Epithelial cell of proximal tubule (primary cell): ENCODE data around the gene EXOSC3. TPM values are rescaled to one million over a fixed set of nuclear protein-coding genes. Genes with fewer than 3 reads are reported as not detected.

Experiments used
- DNase-seq: peaks from one replicate; pipeline ENCODE4 v3.0.0-alpha.2; 2011; ENCODE audit warnings: low read depth
- H3K4me3 ChIP-seq: 2 replicates; pipeline ENCODE4 v1.5.1; 2011; ENCODE audit warnings: low read depth, mild to moderate bottlenecking, low read length
- total RNA-seq: library from RNA; depleted of rRNA; stranded (reverse); fragments of >200 nt; gene quantifications from 2 replicates; pipeline ENCODE4 v1.2.3, GENCODE V29; 2015
- TF ChIP-seq, protein P1 (sequence below): conservative IDR thresholded peaks from 2 replicates; pipeline ENCODE4 v1.5.1; 2012; ENCODE audit warnings: low read depth, mild to moderate bottlenecking, low read length

EXOSC3 gene
- total RNA-seq, 1 donor from 2014 or later, result 73.7 TPM

DNA sequence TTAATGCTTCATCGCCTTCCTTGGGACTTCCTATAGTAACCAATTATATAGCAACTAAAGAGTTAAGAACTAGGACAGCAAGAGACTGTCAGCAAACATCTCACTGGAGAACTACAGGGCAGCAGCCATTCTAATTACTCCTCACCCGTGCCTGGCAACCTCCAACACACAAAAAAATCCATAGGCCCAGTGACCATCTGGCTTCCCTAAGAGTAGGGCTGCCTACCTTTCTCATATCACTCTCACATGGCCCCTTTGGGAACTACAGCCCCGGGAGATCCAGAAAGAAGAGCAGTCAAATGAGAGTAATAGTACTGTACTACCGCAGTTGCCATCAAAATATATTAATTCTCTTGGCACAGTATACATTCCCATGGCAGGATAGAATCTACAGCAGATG is 21.4 kb upstream of the EXOSC3 start:
- no peak overlapping the region for H3K4me3 ChIP-seq
- TF ChIP-seq, protein P1, sequence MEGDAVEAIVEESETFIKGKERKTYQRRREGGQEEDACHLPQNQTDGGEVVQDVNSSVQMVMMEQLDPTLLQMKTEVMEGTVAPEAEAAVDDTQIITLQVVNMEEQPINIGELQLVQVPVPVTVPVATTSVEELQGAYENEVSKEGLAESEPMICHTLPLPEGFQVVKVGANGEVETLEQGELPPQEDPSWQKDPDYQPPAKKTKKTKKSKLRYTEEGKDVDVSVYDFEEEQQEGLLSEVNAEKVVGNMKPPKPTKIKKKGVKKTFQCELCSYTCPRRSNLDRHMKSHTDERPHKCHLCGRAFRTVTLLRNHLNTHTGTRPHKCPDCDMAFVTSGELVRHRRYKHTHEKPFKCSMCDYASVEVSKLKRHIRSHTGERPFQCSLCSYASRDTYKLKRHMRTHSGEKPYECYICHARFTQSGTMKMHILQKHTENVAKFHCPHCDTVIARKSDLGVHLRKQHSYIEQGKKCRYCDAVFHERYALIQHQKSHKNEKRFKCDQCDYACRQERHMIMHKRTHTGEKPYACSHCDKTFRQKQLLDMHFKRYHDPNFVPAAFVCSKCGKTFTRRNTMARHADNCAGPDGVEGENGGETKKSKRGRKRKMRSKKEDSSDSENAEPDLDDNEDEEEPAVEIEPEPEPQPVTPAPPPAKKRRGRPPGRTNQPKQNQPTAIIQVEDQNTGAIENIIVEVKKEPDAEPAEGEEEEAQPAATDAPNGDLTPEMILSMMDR, result no peak
- DNase-seq, result no peak

DNA sequence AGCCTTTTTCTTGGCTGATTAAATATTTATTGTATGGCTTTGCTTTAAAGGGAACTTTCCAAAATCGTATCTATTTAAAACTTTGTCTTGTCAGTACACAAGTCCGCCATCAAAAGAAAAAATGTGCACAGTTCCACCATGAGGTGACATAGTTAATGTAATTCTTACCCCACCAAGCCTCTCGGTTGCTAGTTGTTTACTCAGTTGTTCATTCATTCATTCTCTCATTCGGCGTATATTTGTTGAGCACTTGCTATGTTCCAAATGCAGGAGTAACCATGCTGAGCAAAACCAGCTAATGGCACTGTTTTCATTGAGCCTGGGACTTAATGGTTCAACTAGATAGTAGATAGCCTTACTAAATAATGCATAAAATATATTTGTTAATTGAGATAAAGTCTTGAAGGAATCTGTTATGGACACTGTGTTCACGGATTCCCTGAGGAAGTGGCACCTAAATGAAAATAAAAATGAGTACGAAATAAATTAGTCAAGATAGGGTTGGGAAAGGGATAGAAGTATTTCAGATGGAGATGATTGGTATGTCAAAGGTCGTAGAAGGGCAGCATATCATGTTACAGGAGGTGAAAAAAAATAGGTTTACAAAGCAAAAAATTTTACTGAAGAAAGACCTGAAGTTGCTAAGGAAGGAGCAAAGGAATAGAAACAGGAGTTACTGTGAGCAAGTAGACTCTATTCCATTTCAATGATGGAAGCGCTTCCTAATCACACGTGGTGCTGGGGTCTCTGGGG is 17.3 kb upstream of the EXOSC3 start:
- TF ChIP-seq, protein P1, result no peak
- peak overlapping the region; percentile 75 for H3K4me3 ChIP-seq
- no peak for DNase-seq

DNA sequence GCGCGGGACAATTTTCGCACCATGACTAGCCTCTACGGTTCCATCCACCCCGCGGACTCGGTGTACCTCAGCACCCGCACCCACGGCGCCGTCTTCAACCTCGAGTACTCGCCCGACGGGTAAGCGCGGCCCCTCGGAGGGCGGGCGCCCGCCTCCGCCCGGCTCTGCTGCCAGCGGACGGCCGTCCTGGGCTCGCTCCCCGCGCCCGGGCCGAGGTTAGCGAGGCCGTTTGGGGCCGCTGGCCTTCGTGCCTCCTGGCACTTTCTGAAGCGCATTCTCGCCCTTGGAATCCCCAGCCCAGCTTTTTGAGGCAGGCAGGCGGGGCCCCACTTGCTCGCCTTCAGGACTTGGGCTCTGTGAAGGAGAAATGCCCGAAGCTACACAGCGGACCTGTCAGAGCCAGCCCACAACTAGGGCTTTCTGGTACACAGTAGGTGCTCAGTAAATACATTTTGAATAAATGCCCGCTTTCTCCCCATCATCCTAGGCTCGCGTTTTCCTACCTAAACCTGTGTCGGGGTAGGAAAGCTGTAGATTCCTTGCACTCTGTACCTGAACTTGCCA is 16.5 kb upstream of the EXOSC3 start:
- TF ChIP-seq, protein P1, result no peak
- no peak for DNase-seq
- peak overlapping the region; percentile 75 for H3K4me3 ChIP-seq

DNA sequence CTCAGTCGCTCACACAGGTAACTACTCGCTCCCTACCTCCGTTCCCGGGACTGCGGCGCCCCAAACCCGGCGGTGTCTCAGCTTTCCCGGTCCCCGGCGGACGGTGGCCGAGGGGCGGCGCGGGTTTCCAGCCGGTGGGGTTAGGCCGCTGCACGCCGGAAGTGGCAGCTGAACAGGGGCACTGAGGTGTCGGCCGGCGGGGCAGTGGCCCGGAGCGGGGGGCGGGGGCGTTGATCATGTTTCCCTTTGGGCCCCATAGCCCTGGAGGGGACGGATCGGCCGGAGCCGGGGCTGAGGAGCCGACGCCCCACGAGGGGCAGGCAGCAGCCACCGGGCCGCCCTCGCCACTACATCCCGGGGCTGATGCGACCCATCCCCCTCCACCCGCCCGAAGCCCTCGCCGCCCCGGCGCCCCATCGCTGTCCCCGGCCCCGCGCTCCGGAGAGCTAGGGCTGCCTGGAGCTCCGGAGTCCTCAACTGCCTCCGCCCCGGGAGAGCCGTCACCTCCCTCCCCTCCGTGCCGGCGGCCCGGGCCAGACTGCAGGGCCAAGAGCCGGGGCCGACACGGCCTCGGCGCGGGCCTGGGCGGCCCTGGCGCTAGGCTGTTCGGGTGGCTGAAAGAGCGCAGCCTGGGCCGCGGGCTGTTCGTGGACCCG is 15.9 kb upstream of the EXOSC3 start, which contains the start of gene DCAF10:
Gene DCAF10 (plus strand): TSS at position 167 of the 656 bp plus-strand sequence. CDS start 70 bp downstream, at position 237.
- TF ChIP-seq, protein P1, result no peak
- H3K4me3 ChIP-seq, result peak within 1 kb of the TSS; percentile 75
- DNase-seq, result no peak

DNA sequence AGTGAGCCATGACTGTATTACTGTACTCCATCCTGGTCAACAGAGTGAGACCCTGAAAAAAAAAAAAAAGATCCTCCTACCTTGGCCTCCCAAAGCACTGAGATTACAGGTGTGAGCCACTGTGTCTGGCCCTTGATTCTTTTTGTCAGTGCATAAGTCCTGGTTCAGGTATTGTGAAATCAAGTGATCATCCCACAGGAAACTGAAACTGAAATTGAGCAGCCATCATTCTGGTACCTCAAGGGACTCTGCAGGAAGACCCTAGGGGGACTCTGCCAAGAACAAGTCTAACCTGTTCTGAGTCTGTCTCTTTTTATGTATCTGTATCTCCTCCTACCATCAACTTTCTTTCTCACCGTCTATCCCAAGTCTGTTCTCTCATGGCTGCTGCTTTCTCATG is 13.8 kb upstream of the EXOSC3 start:
- no peak for DNase-seq
- TF ChIP-seq, protein P1, result no peak
- no peak overlapping the region for H3K4me3 ChIP-seq

DNA sequence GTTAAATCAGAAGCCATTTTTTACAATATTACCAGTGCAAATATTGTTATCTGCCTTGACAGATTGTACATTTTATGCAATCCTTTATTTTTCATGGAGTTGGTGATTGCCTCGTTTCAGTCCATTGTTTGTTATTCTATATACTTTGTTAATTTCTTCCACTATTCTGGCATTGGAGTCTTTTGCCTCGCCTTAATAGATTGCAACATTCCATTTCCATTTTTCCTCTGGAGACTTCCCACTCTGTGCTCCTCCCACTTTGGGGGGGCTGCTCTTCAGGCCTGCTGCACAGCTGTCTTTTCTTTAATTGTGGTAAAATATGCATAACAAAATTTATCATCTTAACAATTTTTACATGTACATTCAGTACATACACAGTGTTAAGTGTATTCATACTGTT is 11.4 kb upstream of the EXOSC3 start:
- H3K4me3 ChIP-seq, result no peak overlapping the region
- TF ChIP-seq, protein P1, result no peak
- DNase-seq, result no peak
